SU-DHL-6 (cell line): ENCODE measurements around the gene FBXO48.

Source experiments
- EZH2phosphoT487 ChIP-seq: fragments of 200-600 bp; sonication (generic), shearing (Covaris generic); conservative IDR thresholded peaks from 2 replicates; pipeline ENCODE4 v1.6.1; 2018; ENCODE audit warnings: mild to moderate bottlenecking, antibody characterized with exemption, low read length, moderate library complexity, mixed read lengths
- TF ChIP-seq, protein P1 (sequence below): fragments of 200-600 bp; sonication (generic); IDR thresholded peaks from one replicate; pipeline ENCODE4 v1.5.1; 2017; ENCODE audit warnings: antibody characterized with exemption, mild to moderate bottlenecking, low read length, moderate library complexity; ENCODE audit not compliant: insufficient read depth, poor library complexity, severe bottlenecking

DNA sequence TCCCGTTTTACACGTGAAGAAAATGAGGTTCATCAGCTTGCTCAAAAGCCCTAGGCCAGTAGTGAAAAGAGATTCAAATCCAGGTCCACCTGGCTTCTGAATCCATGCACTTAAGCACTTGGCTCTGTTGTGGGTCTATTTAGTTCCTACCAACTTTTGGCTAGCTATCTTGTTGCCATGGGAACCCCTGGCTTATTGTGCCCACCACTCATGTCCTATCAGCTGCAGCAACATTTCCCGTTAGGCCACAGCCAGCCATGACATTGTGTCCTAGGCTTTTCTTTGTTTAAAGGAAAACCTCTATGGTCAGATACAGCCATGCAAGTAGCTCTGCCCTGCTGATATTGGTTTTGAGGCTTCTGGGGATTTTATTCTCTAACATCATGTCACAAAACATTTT lies 52.2 kb downstream of the FBXO48 start:
- TF ChIP-seq, protein P1, sequence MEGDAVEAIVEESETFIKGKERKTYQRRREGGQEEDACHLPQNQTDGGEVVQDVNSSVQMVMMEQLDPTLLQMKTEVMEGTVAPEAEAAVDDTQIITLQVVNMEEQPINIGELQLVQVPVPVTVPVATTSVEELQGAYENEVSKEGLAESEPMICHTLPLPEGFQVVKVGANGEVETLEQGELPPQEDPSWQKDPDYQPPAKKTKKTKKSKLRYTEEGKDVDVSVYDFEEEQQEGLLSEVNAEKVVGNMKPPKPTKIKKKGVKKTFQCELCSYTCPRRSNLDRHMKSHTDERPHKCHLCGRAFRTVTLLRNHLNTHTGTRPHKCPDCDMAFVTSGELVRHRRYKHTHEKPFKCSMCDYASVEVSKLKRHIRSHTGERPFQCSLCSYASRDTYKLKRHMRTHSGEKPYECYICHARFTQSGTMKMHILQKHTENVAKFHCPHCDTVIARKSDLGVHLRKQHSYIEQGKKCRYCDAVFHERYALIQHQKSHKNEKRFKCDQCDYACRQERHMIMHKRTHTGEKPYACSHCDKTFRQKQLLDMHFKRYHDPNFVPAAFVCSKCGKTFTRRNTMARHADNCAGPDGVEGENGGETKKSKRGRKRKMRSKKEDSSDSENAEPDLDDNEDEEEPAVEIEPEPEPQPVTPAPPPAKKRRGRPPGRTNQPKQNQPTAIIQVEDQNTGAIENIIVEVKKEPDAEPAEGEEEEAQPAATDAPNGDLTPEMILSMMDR, result no peak
- no peak for TF ChIP-seq EZH2phosphoT487
